Uterus (tissue), 4 donors: ENCODE results near the gene TRMT2A. TPM values are rescaled to one million over a fixed set of nuclear protein-coding genes. Genes with fewer than 3 reads are reported as not detected.

Source experiments
- DNase-seq, 2 donors: peaks; one replicate each; pipeline ENCODE4 v3.0.0-alpha.2; 2019 to 2020
- H3K27ac ChIP-seq, 2 donors: fragments of 200-600 bp; sonication (generic); 1 replicate in 1 of 2; 2 replicates in 1 of 2; pipeline ENCODE4 v1.5.1; 2016 to 2018
- H3K27me3 ChIP-seq, 2 donors: fragments of 200-600 bp; sonication (generic); one replicate each; pipeline ENCODE4 v1.5.1; 2018 to 2019; ENCODE audit warnings: control low read depth in 1 of 2
- H3K36me3 ChIP-seq, 2 donors: fragments of 200-600 bp; sonication (generic); one replicate each; pipeline ENCODE4 v1.5.1; 2019; ENCODE audit warnings: control low read depth in 1 of 2
- H3K4me1 ChIP-seq, 2 donors: fragments of 200-600 bp; sonication (generic); one replicate each; pipeline ENCODE4 v1.5.1; 2018 to 2019; ENCODE audit warnings: control low read depth in 1 of 2
- H3K4me3 ChIP-seq, 2 donors: fragments of 200-600 bp; sonication (generic); 1 replicate in 1 of 2; 2 replicates in 1 of 2; pipeline ENCODE4 v1.5.1; 2018 to 2019; ENCODE audit warnings: mild to moderate bottlenecking in 1 of 2
- H3K9me3 ChIP-seq, 2 donors: fragments of 200-600 bp; sonication (generic); one replicate each; pipeline ENCODE4 v1.5.1; 2019; ENCODE audit warnings: control low read depth in 1 of 2
- POLR2A ChIP-seq, 2 donors: fragments of 450-650 bp; IDR thresholded peaks; one replicate each; pipeline ENCODE4 v1.6.1; 2016; ENCODE audit warnings: antibody characterized with exemption in 2 of 2, mild to moderate bottlenecking in 1 of 2, moderate library complexity in 1 of 2
- intact Hi-C: fragments of 100-400 bp; cut with DNase I; formaldehyde crosslinking; loops from one replicate; pipeline ENCODE4 v1.15.1; 2023; ENCODE audit warnings: low total_unique reads
- total RNA-seq, 4 donors: library from RNA; depleted of rRNA in 3 of 4; stranded (reverse); fragments of >200 nt in 3 of 4; gene quantifications; one replicate each; pipeline versions ENCODE4 v1.1.0 to v1.2.4, GENCODE V29; 2014 to 2023
- TF ChIP-seq, protein P1 (sequence below), 4 experiments: fragments of 200-600 bp in 2 of 4; fragments of 450-650 bp in 2 of 4; sonication (generic) in 2 of 4; IDR thresholded peaks; one replicate each; pipeline ENCODE4 v1.5.1; 2016 to 2019; ENCODE audit warnings: antibody characterized with exemption in 4 of 4, mild to moderate bottlenecking in 2 of 4, moderate library complexity in 1 of 4
- donor health status: DM: yes; HTN: yes; CAD: no.

Gene TRMT2A
- total RNA-seq, 4 donors from 2014 or later, result 30.9 to 123 (median 45.3) TPM

- no peaks in the 10 kb centered on the region for H3K36me3 ChIP-seq
- no peak overlapping the region for H3K4me3 ChIP-seq
- H3K27ac ChIP-seq, result no peak overlapping the region
- H3K9me3 ChIP-seq, result no peaks in the 10 kb centered on the region
- no peaks in the 10 kb centered on the region for H3K27me3 ChIP-seq
- TF ChIP-seq POLR2A (IDR thresholded peaks at IDR 0.05), result no peak
- TF ChIP-seq, protein P1, sequence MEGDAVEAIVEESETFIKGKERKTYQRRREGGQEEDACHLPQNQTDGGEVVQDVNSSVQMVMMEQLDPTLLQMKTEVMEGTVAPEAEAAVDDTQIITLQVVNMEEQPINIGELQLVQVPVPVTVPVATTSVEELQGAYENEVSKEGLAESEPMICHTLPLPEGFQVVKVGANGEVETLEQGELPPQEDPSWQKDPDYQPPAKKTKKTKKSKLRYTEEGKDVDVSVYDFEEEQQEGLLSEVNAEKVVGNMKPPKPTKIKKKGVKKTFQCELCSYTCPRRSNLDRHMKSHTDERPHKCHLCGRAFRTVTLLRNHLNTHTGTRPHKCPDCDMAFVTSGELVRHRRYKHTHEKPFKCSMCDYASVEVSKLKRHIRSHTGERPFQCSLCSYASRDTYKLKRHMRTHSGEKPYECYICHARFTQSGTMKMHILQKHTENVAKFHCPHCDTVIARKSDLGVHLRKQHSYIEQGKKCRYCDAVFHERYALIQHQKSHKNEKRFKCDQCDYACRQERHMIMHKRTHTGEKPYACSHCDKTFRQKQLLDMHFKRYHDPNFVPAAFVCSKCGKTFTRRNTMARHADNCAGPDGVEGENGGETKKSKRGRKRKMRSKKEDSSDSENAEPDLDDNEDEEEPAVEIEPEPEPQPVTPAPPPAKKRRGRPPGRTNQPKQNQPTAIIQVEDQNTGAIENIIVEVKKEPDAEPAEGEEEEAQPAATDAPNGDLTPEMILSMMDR (IDR thresholded peaks at IDR 0.05), result no peak
- no peak for DNase-seq
- intact Hi-C loops, result no loop called here
- no peaks in the 10 kb centered on the region for H3K4me1 ChIP-seq
Observed at GRCh38 chr22:20093418-20094196, 23.4 kb downstream of the TRMT2A start.

- H3K4me1 ChIP-seq, result no peaks in the 10 kb centered on the region
- no peaks in the 10 kb centered on the region for H3K36me3 ChIP-seq
- H3K9me3 ChIP-seq, result no peaks in the 10 kb centered on the region
- H3K27ac ChIP-seq, result no peak overlapping the region
- no peak for TF ChIP-seq POLR2A (IDR thresholded peaks at IDR 0.05)
- TF ChIP-seq, protein P1 (IDR thresholded peaks at IDR 0.05), result no peak
- H3K4me3 ChIP-seq, result no peak overlapping the region
- DNase-seq, result no peak
- no peaks in the 10 kb centered on the region for H3K27me3 ChIP-seq
- intact Hi-C loops, result no loop called here
Observed at GRCh38 chr22:20092477-20092854, 24.6 kb downstream of the TRMT2A start.

GRCh38 chr22:20091690-20092476 lies 25.1 kb downstream of the TRMT2A start:
- TF ChIP-seq, protein P1 (IDR thresholded peaks at IDR 0.05), result no peak
- DNase-seq, result no peak
- Histone ChIP-seq H3K36me3 (no peaks in the 10 kb centered on the region), H3K4me3 (no peak overlapping the region), H3K9me3 (no peaks in the 10 kb centered on the region), H3K4me1 (no peaks in the 10 kb centered on the region), H3K27ac (no peak overlapping the region), H3K27me3 (no peaks in the 10 kb centered on the region)
- intact Hi-C loops, result no loop called here

DNA sequence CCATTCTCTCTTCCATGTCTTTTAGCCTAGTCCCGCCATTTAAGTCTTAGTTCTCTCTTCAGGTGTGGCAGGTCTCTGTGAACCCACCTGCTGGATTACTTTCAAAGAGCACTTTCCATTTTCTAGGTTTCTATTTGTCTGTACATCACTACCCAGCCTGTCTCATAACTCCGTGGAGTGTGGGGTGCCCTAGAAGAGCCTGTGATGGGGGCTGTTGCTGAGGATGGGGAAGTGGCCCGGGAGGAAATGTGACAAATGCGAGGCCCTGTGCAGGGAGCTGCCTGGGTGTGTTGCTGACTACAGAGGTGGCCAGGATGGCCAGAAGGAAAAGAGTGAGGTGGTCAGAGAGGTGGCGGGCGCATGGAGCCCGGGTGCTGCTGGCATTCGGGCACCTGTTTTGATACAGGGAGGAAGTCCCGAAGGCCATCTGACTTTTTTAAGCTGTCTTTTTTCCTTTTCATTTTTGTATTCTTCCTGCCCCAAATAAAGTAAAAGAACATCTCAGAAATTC lies 26.2 kb downstream of the TRMT2A start:
- no peak for TF ChIP-seq POLR2A (IDR thresholded peaks at IDR 0.05)
- TF ChIP-seq, protein P1 (IDR thresholded peaks at IDR 0.05), result no peak
- Histone ChIP-seq H3K9me3 (no peaks in the 10 kb centered on the region), H3K36me3 (no peaks in the 10 kb centered on the region), H3K27me3 (no peaks in the 10 kb centered on the region), H3K4me3 (no peak overlapping the region), H3K27ac (no peak overlapping the region), H3K4me1 (no peaks in the 10 kb centered on the region)
- intact Hi-C loops, result no loop called here
- no peak for DNase-seq
